ENCODE measurements around the gene HOXD4. TPM values are rescaled to one million over a fixed set of nuclear protein-coding genes. Genes with fewer than 3 reads are reported as not detected.
A peak's percentile ranks its signal among the peaks of the same experiment; 100 is the strongest.

The HOXD4 gene
- total RNA-seq, 1 donor from 2014 or later: 4.4 TPM

GRCh38 chr2:176187899-176188773 is 36.8 kb downstream of the HOXD4 start, which contains the start of gene HOXD1:
TSS of gene HOXD1 (plus strand) at chr2:176188668. CDS start at chr2:176188802, 134 bp downstream.
- peak; percentile 12 to 90 for DNase-seq (ENCODE audit: low read depth in 2 of 2)

GRCh38 chr2:176188774-176189680 is 37.7 kb downstream of the HOXD4 start:
- DNase-seq (ENCODE audit: low read depth in 2 of 2): peak in 1 of 2 donors; percentile 40

DNA sequence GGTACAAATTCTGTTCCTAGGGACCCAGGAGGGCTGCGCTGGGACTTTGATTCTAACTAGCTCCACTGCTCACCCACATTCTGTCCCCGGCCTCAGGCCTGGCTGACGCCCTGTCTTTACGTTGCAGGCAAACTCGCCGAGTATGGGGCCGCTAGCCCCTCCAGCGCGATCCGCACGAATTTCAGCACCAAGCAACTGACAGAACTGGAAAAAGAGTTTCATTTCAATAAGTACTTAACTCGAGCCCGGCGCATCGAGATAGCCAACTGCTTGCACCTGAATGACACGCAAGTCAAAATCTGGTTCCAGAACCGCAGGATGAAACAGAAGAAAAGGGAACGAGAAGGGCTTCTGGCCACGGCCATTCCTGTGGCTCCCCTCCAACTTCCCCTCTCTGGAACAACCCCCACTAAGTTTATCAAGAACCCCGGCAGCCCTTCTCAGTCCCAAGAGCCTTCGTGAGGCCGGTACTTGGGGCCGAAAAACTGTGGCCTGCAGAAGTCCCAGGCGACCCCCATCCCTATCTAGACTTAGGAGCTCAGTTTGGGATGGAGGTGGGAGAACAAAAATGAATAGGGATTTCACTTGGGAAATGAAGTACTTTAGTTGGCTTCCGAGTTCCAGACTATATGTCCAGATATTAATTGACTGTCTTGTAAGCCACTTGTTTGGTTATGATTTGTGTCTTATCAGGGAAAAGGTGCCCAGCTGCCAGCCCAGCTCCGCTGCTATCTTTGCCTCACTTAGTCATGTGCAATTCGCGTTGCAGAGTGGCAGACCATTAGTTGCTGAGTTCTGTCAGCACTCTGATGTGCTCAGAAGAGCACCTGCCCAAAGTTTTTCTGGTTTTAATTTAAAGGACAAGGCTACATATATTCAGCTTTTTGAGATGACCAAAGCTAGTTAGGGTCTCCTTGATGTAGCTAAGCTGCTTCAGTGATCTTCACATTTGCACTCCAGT is 38.6 kb downstream of the HOXD4 start:
- DNase-seq (ENCODE audit: low read depth in 2 of 2): peak; percentile 14 to 35

GRCh38 chr2:176192351-176192750 is 41.0 kb downstream of the HOXD4 start:
- no peak for DNase-seq (ENCODE audit: low read depth in 2 of 2)

- DNase-seq (ENCODE audit: low read depth in 2 of 2): no peak
Measured at GRCh38 chr2:176193048-176193447, 41.7 kb downstream of the HOXD4 start.

DNA sequence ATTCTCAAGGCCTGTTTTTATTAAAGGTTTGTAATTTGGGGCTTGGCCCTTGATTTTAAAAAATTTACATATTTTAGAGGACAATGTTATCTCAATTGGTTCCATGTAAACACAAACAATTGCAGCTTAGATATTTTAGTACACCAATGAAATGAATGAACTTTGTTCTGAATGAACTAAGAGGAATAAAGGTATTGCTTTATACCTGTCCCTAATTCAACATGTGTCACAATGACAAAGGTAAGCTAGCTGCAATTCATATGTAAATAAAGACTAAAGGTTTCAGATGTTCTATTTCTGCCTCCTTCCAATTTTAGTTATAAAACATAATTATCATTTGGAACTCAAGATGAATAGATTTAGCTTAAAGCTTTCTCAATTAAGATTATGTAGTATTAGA is 48.6 kb downstream of the HOXD4 start:
- DNase-seq (ENCODE audit: low read depth in 2 of 2): no peak

GRCh38 chr2:176200971-176201370 is 49.6 kb downstream of the HOXD4 start:
- DNase-seq (ENCODE audit: low read depth in 2 of 2): no peak

- DNase-seq (ENCODE audit: low read depth in 2 of 2): no peak
Measured at GRCh38 chr2:176202491-176202890, 51.1 kb downstream of the HOXD4 start.

Other genes with a start within 250 kb of the HOXD4 start
- 5.2 and 5.8 TPM in 2 replicates for gene LNPK, start 149.3 kb upstream of the HOXD4 start, total RNA-seq
- not detected in 2 replicates for gene EVX2, start 67.6 kb upstream of the HOXD4 start, total RNA-seq
- not detected in 2 replicates for gene HOXD13, start 58.8 kb upstream of the HOXD4 start, total RNA-seq
- gene HOXD12, start 51.8 kb upstream of the HOXD4 start, total RNA-seq: not detected in 2 replicates
- not detected in 2 replicates for gene HOXD11, start 44.3 kb upstream of the HOXD4 start, total RNA-seq
- gene HOXD10, start 34.8 kb upstream of the HOXD4 start, total RNA-seq: 4.0 and 4.4 TPM in 2 replicates
- 15.3 and 23.8 TPM in 2 replicates for gene HOXD9, start 28.8 kb upstream of the HOXD4 start, total RNA-seq
- 15.5 and 27.4 TPM in 2 replicates for gene HOXD8, start 21.8 kb upstream of the HOXD4 start, total RNA-seq
- gene HOXD3, start 5.8 kb downstream of the HOXD4 start, total RNA-seq: 6.5 and 15.9 TPM in 2 replicates
- gene HOXD1, start 37.1 kb downstream of the HOXD4 start, total RNA-seq: 6.1 and 6.7 TPM in 2 replicates
- 24.4 and 31.7 TPM in 2 replicates for gene MTX2, start 117.9 kb downstream of the HOXD4 start, total RNA-seq

Measured in lung microvascular endothelial cell (primary cell).